ENCODE results near the gene GPR153. TPM values are rescaled to one million over a fixed set of nuclear protein-coding genes. Genes with fewer than 3 reads are reported as not detected.

The GPR153 gene
- total RNA-seq, 1 experiment from 2014 or later: 98.7 TPM

DNA sequence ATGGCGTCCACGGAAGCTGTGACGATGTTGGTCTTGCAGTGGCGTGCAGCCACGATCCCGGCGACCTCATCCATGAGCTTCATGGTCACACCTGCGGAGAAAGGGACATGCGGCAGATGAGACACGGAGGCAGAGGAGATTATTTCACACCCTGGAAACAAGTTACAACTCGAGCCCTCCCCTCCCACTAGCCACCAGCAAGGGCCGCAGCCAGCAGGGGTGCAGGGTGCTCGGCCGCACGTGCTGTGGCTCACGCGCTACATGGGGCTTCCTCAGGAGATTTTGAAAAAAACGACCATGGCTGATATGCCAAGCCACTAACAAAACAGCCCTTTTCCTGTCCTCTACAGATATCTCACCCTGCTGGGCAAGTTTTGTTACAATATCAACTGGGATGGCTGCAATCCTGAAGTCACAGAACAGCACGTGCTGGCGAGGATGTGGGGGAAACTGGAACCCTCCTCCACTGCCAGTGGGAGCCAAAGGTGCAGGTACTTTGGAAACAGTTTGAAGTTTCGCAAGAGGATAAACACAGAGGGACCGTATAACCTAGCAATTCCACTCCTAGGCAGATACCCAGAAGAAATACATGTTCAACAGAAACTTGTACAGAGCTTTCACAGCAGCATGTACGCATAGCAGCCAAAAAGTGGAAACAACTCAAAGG, 34.1 kb upstream of the GPR153 start:
- H3K27ac ChIP-seq (ENCODE audit: low read length): peak overlapping the region; percentile 96
- intact Hi-C loops (cut with micrococcal nuclease): loop anchor here (1.0 kb wide), 2 partner anchors 35 to 48 kb away; no protein-coding TSS in a partner anchor
- H3K36me3 ChIP-seq (ENCODE audit: low read depth, low read length): peaks cover 9% of the 10 kb centered on the region
- peak; percentile 85 for DNase-seq
- H3K79me2 ChIP-seq (ENCODE audit: low read length): peaks cover 30% of the 10 kb centered on the region
- H3K9me3 ChIP-seq (ENCODE audit: low read length): no peaks in the 10 kb centered on the region
- CTCF ChIA-PET: interaction anchor here (1.1 kb wide), 1 partner anchor 48 kb away, joined by 6 read pairs; no protein-coding TSS in a partner anchor
- POLR2A ChIA-PET (ENCODE audit: unreplicated experiment): interaction anchor here (0.6 kb wide), 1 partner anchor 49 kb away, joined by 3 read pairs; no protein-coding TSS in a partner anchor
- no peaks in the 10 kb centered on the region for H3K27me3 ChIP-seq (ENCODE audit: low read length)
- TF ChIP-seq EZH2phosphoT487 (IDR thresholded peaks at IDR 0.05; ENCODE audit: borderline replicate concordance, low read length) (no peak; the same call in 1 of the 2 replicates), CTCF (conservative IDR thresholded peaks at IDR 0.05; ENCODE audit: low read depth, low read length) (no peak; the same call in 1 of the 2 replicates), EZH2 (IDR thresholded peaks at IDR 0.05; ENCODE audit: low read length, unreplicated experiment) (no peak)
- H3K4me1 ChIP-seq (ENCODE audit: insufficient read depth, low read length): peaks cover 40% of the 10 kb centered on the region
- ATAC-seq: peak; percentile 1
- H3K9ac ChIP-seq (ENCODE audit: low read length): peak overlapping the region; percentile 86
- H3K9me2 ChIP-seq (replicated peaks; ENCODE audit: low read length): no peaks in the 10 kb centered on the region
- no peak overlapping the region for H2AFZ ChIP-seq (ENCODE audit: low read length)
- H3K4me2 ChIP-seq (ENCODE audit: low read length): peak overlapping the region; percentile 27
- H3K4me3 ChIP-seq (ENCODE audit: low read length): no peak overlapping the region
- BruUV-seq (replicated peaks): TSS peak; percentile 81
- no peaks in the 10 kb centered on the region for H4K20me1 ChIP-seq (ENCODE audit: low read length)
- peaks cover 13% of the 10 kb centered on the region for H3F3A ChIP-seq (ENCODE audit: low read length, unreplicated experiment)

DNA sequence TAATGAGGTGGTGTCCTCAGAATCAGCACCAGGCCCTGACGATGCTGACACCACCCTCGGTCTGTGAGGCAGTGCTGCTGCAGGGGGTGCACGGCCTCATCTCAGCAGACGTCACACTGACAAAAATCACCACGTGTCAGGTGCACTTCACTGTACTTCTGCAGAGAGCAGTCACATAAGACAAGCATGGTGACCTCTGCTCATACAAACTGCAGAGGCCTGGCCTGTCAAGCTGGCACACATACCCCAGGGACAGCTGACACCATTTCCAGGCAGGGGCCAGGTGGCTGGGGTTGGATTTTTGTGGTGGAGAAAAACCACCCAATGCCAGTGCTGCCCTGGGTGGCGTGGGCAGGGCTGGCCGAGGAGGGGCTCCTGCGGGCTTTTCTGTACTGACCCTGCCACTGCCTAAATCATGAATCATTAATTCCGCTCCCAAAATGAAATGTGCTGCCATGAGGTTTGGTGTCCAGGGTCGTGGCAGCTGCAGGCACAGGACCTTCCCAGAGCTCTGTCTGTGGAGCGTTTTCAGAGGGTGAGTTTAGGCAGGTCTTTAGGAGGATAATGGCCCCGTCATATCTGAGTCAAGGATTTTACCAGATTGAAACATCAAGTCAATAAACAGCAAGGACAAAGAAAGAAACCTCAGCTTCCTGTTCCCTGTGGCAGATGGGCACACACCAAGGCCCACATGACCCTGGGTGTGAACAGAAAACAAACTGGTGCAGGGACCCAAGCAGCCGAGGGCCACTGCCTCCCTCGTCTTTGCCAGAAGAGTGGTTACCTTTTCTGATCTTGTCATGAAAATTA, 33.4 kb upstream of the GPR153 start:
- ChIA-PET CTCF (interaction anchor here (0.6 to 1.1 kb wide), 2 partner anchors 47 to 61 kb away, joined by 3 to 6 read pairs; no protein-coding TSS in a partner anchor), POLR2A (ENCODE audit: unreplicated experiment) (interaction anchor here (0.5 to 0.6 kb wide), 3 partner anchors 23 to 110 kb away, joined by 3 to 4 read pairs (median 4); no protein-coding TSS in a partner anchor)
- H2AFZ ChIP-seq (ENCODE audit: low read length): no peak overlapping the region
- H3K4me1 ChIP-seq (ENCODE audit: insufficient read depth, low read length): peaks cover 33% of the 10 kb centered on the region
- TSS peak; percentile 78 for BruUV-seq (replicated peaks)
- H3K9me3 ChIP-seq (ENCODE audit: low read length): no peaks in the 10 kb centered on the region
- H3K27me3 ChIP-seq (ENCODE audit: low read length): no peaks in the 10 kb centered on the region
- DNase-seq (peak; percentile 97), ATAC-seq (peak; percentile 90)
- peaks cover 24% of the 10 kb centered on the region for H3K79me2 ChIP-seq (ENCODE audit: low read length)
- no peaks in the 10 kb centered on the region for H4K20me1 ChIP-seq (ENCODE audit: low read length)
- H3K4me2 ChIP-seq (ENCODE audit: low read length): peak overlapping the region; percentile 27
- intact Hi-C loops (cut with micrococcal nuclease): loop anchor here (1.0 kb wide), 2 partner anchors 34 to 49 kb away; no protein-coding TSS in a partner anchor
- peaks cover 13% of the 10 kb centered on the region for H3F3A ChIP-seq (ENCODE audit: low read length, unreplicated experiment)
- TF ChIP-seq EZH2phosphoT487 (IDR thresholded peaks at IDR 0.05; ENCODE audit: borderline replicate concordance, low read length): peak; percentile 68; the same call in 1 of the 2 replicates
- TF ChIP-seq EZH2 (IDR thresholded peaks at IDR 0.05; ENCODE audit: low read length, unreplicated experiment): no peak
- H3K9ac ChIP-seq (ENCODE audit: low read length): peak overlapping the region; percentile 86
- peak overlapping the region; percentile 96 for H3K27ac ChIP-seq (ENCODE audit: low read length)
- peaks cover 9% of the 10 kb centered on the region for H3K36me3 ChIP-seq (ENCODE audit: low read depth, low read length)
- no peak overlapping the region for H3K4me3 ChIP-seq (ENCODE audit: low read length)
- no peaks in the 10 kb centered on the region for H3K9me2 ChIP-seq (replicated peaks; ENCODE audit: low read length)

DNA sequence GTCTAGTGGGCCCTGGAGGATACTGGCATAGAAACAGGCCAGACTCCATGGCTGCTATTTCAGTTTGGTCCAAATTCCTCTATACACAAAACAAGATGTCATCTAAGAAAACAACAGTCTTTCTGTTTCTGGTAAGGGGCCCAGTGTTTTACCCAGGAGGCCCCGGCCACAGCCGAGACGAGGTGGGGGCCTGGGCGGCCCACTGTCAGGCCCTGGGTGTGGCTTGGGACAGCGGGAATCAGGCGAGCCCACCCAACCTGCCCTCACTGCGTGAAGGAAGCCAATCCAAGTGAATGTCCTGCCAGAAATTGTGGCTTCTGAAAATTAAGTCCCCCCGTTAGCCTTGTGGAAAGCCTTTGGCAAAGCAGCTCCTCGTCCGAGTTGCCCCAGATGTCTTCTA, 31.2 kb upstream of the GPR153 start:
- Histone ChIP-seq H4K20me1 (ENCODE audit: low read length) (no peaks in the 10 kb centered on the region), H3K79me2 (ENCODE audit: low read length) (peaks cover 8% of the 10 kb centered on the region), H3K36me3 (ENCODE audit: low read depth, low read length) (peaks cover 6% of the 10 kb centered on the region), H3K9me3 (ENCODE audit: low read length) (no peaks in the 10 kb centered on the region), H3K27ac (ENCODE audit: low read length) (peak overlapping the region; percentile 96), H3K4me1 (ENCODE audit: insufficient read depth, low read length) (peaks cover 32% of the 10 kb centered on the region), H3F3A (ENCODE audit: low read length, unreplicated experiment) (peaks cover 13% of the 10 kb centered on the region), H3K4me2 (ENCODE audit: low read length) (no peak overlapping the region), H3K9me2 (replicated peaks; ENCODE audit: low read length) (no peaks in the 10 kb centered on the region), H3K4me3 (ENCODE audit: low read length) (no peak overlapping the region), H3K27me3 (ENCODE audit: low read length) (no peaks in the 10 kb centered on the region), H3K9ac (ENCODE audit: low read length) (no peak overlapping the region), H2AFZ (ENCODE audit: low read length) (no peak overlapping the region)
- DNase-seq (no peak), ATAC-seq (no peak)
- ChIA-PET POLR2A (ENCODE audit: unreplicated experiment) (interaction anchor here (0.6 kb wide), 1 partner anchor 33 kb away, joined by 3 read pairs; no protein-coding TSS in a partner anchor), CTCF (no interaction called here)
- TF ChIP-seq EZH2phosphoT487 (IDR thresholded peaks at IDR 0.05; ENCODE audit: borderline replicate concordance, low read length): no peak
- no peak for TF ChIP-seq EZH2 (IDR thresholded peaks at IDR 0.05; ENCODE audit: low read length, unreplicated experiment)
- TF ChIP-seq CTCF (conservative IDR thresholded peaks at IDR 0.05; ENCODE audit: low read depth, low read length): no peak
- BruUV-seq (replicated peaks): no TSS peak
- intact Hi-C loops (cut with micrococcal nuclease): no loop called here
